Cardiac fibroblast (primary cell): Measurements from ENCODE around the gene CCL18.
"Not testable (repeated sequence)": the region's sequence is repeated elsewhere in the genome, so short reads cannot be mapped to it uniquely, and the experiment has no call there.

Experiments
- DNase-seq, 2 donors: peaks; one replicate each; pipeline versions ENCODE4 v3.0.0 to v3.0.0-alpha.2; 2010; ENCODE audit warnings: low read depth in 2 of 2
- H3K4me3 ChIP-seq, 2 donors: replicated peaks in 1 of 2; 1 replicate in 1 of 2; 2 replicates in 1 of 2; pipeline ENCODE4 v1.5.1; 2011; ENCODE audit warnings: low read depth in 2 of 2, low read length in 2 of 2, mild to moderate bottlenecking in 2 of 2, moderate library complexity in 1 of 2
- TF ChIP-seq, protein P1 (sequence below): IDR thresholded peaks from one replicate; pipeline ENCODE4 v1.5.1; 2011; ENCODE audit warnings: low read depth, mild to moderate bottlenecking, low read length, inconsistent platforms

CCL18 gene

DNA sequence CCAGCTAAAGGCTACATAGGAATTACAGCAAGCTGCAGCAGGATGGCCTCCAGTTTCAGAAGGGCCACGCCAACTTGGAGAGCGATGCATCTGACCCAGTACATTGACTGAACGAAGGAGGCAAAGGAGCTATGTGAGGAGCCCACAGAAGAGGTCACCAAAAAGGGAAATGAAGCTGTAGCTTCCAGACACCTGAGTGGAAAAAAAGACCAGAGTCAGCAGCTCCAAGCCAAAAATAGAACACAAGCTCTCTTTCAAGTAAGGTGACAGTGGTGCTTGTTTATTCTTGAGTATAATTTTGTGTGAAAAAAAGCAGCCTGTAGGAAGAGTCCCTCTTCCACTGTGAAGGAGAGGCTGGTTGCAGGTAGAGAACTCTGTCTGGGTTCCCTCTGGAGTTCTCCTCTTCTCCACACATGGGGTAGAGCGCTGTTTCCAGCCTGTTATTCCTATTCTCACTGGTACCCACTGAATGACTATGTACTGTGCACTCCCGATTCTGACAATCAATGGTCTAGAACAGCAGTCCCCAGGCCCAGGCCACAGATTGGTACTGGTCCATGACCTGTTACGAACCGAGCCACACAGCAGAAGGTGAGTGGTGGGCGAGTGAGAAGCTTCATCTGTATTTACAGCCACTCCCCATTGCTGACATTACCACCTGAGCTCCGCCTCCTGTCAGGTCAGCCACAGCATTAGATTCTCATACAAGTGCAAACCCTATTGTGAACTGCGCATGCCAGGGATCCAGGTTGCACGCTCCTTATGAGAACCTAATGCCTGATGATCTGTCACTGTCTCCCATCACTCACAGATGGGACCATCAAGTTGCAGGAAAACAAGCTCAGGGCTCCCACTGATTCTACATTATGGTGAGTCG lies 54.6 kb downstream of the CCL18 start:
- TF ChIP-seq, protein P1, sequence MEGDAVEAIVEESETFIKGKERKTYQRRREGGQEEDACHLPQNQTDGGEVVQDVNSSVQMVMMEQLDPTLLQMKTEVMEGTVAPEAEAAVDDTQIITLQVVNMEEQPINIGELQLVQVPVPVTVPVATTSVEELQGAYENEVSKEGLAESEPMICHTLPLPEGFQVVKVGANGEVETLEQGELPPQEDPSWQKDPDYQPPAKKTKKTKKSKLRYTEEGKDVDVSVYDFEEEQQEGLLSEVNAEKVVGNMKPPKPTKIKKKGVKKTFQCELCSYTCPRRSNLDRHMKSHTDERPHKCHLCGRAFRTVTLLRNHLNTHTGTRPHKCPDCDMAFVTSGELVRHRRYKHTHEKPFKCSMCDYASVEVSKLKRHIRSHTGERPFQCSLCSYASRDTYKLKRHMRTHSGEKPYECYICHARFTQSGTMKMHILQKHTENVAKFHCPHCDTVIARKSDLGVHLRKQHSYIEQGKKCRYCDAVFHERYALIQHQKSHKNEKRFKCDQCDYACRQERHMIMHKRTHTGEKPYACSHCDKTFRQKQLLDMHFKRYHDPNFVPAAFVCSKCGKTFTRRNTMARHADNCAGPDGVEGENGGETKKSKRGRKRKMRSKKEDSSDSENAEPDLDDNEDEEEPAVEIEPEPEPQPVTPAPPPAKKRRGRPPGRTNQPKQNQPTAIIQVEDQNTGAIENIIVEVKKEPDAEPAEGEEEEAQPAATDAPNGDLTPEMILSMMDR: no peak
- no peak overlapping the region for H3K4me3 ChIP-seq
- no peak for DNase-seq

DNA sequence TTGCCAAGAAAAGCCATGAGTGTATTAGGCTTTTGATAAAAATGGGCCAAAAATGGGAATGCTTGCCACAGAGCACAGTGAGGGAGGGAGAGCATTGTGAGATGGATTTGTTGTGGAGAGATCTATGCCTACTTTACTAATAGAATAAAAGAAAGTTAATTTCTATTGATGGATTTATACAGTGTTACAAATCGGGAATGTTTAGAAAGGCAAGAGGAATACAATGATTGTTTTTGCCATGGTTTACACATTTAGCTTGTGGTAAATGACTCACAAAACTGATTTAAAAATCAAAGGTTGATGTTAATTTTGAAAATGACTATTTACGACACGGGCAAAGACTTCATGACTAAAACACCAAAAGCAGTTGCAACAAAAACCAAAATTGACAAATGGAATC lies 56.1 kb downstream of the CCL18 start:
- no peak overlapping the region for H3K4me3 ChIP-seq
- DNase-seq: no peak
- TF ChIP-seq, protein P1: no peak

DNA sequence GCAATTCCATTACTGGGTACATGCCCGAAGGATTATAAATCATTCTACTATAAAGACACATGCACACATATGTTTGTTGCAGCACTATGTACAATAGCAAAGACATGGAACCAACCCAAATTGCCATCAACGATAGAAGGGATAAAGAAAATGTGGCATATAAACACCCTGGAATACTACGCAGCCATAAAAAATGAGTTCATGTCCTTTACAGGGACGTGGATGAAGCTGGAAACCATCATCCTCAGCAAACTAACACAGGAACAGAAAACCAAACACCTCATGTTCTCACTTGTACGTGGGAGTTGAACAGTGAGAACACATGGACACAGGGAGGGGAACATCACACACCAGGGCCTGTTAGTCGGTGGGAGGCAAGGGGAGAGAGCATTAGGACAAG lies 57.0 kb downstream of the CCL18 start:
- not testable (repeated sequence) for H3K4me3 ChIP-seq, DNase-seq
